GM23338 (cell line): ENCODE measurements around the gene NDUFA3.

ENCODE experiments used
- CREB1 ChIP-seq: fragments of 250-450 bp; sonication (Bioruptor Pico); IDR thresholded peaks from 2 replicates; pipeline ENCODE4 v1.5.0; 2020; ENCODE audit warnings: low read depth, mild to moderate bottlenecking, moderate library complexity
- CTCF ChIP-seq, 2 experiments: fragments of 200-600 bp in 1 of 2; sonication (generic) in 1 of 2; conservative IDR thresholded peaks; 2 replicates each; pipeline versions ENCODE4 v1.5.1 to v1.6.1; 2016 to 2017; ENCODE audit warnings: antibody characterized with exemption in 2 of 2, low read depth in 2 of 2, mild to moderate bottlenecking in 2 of 2, moderate library complexity in 1 of 2
- EZH2 ChIP-seq: fragments of 200-600 bp; sonication (generic); IDR thresholded peaks from one replicate; pipeline ENCODE4 v1.8.0; 2017; ENCODE audit warnings: antibody characterized with exemption, mild to moderate bottlenecking, low read depth; ENCODE audit not compliant: unreplicated experiment
- EZH2phosphoT487 ChIP-seq: fragments of 200-600 bp; sonication (generic); IDR thresholded peaks from one replicate; pipeline ENCODE4 v1.8.1; 2018; ENCODE audit warnings: antibody characterized with exemption; ENCODE audit not compliant: unreplicated experiment
- STAT1 ChIP-seq: IDR thresholded peaks from one replicate; pipeline ENCODE4 v1.6.1; 2016; ENCODE audit warnings: antibody characterized with exemption; ENCODE audit not compliant: unreplicated experiment
- ZNF114 ChIP-seq: fragments of 250-450 bp; sonication (Bioruptor Pico); IDR thresholded peaks from 2 replicates; pipeline ENCODE4 v1.5.0; 2020; ENCODE audit warnings: mild to moderate bottlenecking, moderate library complexity

GRCh38 chr19:54077334-54077733, 25.3 kb upstream of the NDUFA3 start:
- TF ChIP-seq CTCF (conservative IDR thresholded peaks at IDR 0.05; ENCODE audit: low read depth in 2 of 2) (no peak), EZH2 (no peak), STAT1 (no peak), CREB1 (CRISPR knock-in tag) (no peak), EZH2phosphoT487 (no peak), ZNF114 (CRISPR knock-in tag) (no peak)
